EL (cell line): ENCODE data around the gene RNU5B-1.
A peak's percentile ranks its signal among the peaks of the same experiment; 100 is the strongest.

Experiments used
- DNase-seq: peaks from one replicate; pipeline ENCODE4 v3.0.0-alpha.2; 2016

RNU5B-1 gene

DNA sequence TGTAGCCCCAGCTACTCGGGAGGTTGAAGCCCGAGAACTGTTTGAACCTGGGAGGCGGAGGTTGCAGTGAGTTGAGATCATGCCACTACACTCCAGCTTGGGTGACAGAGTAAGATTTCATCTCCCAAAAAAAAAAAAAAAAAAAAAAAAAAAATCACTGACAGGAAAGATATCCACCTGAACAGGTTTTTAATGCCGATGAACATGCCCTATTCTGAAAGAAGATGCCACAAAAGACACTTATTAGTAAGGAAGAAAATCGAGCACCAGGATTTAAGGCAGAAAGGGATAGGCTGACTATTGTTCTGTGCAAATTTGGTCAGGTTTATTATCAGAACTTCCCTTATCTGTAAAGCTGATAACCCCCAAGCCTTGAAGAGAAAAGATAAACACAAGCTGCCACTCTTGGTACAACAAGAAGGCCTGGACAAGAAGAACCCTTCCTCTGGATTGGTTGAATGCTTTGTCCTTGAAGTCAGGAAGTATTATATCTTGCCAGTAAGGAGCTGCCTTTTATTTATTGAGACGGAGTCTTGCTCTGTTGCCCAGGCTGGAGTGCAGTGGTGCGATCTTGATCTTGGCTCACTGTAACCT is 15.1 kb upstream of the RNU5B-1 start:
- no peak for DNase-seq

DNA sequence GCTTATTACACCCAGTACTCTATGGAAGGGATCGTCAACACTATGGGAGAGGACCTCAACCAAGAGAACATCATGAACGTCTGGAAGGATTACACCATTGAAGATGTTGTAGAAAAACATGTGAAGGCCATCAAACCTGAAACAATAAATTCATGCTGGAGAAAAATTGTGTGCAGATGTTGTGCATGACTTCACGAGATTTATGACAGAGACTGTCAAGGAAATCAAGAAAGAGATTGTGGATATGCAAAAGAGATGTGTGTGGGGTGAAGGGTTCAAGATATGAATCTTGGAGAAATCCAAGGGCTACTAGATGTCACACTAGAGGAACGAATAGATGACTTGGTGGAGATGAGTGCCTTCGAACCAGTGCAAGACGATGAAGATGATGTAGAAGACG is 14.2 kb upstream of the RNU5B-1 start:
- no peak for DNase-seq

DNA sequence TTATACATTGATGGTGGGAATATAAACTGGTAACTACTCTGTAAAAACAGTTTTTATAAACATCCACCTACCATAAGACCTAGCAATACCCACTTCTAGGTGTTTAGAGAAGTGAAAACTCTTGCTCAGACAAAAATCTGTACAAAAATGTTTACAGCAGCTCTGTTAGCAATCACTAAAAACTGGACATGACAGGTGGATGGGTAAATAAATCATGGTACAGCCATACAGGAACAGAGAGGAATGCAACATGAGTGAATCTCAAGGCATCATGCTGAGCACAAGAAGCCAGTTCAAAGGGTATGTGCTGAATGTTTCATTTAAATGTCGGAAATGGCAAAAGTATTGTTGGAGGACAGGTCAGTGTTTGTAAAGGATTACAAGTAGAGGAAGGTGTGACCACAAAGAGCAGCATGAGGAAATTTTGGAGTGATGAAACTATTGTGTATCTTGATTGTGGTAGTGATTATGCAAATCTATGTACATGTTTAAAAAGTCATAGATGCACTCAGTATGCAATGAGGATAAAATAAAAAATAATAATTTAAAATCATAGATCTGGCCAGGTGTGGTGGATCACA is 11.4 kb upstream of the RNU5B-1 start:
- DNase-seq = no peak

DNA sequence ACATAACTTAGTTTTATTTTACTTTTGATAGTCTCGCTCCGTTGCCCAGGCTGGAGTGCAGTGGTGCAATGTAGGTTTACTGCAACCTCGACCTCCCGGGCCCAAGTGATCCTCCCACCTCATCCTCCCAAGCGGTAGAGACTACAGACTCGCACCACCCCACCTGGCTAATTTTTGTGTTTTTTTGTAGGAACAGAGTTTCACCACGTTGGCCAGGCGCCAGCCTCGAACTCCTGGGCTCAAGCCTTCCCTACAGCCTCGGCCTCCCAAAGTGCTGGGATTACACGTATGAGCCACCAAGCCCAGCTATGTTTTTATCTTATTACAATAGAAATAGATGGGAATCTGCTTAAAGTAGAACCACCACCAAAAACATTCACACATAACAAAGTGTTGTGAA is 5.7 kb upstream of the RNU5B-1 start:
- DNase-seq = no peak

DNA sequence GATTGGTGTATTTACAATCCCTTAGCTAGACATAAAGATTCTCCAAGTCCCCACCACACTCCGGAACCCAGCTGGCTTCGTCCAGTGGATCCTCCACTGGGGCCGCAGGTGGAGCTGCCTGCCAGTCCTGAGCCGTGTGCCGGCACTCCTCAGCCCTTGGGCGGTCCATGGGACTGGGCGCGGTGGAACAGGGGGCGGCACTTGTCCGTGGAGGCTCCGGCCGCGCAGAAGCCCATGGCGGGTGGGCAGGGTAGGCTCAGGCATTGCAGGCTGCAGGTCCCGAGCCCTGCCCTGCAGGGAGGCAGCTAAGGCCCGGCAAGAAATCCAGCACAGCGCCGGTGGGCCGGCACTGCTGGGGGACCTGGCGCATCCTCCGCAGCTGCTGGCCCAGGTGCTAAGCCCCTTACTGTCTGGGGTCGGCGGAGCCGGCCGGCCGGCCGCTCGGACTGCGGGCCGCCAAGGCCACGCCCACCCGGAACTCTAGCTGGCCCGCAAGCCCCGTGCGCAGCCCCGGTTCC is 3.5 kb upstream of the RNU5B-1 start:
- DNase-seq = no peak

DNA sequence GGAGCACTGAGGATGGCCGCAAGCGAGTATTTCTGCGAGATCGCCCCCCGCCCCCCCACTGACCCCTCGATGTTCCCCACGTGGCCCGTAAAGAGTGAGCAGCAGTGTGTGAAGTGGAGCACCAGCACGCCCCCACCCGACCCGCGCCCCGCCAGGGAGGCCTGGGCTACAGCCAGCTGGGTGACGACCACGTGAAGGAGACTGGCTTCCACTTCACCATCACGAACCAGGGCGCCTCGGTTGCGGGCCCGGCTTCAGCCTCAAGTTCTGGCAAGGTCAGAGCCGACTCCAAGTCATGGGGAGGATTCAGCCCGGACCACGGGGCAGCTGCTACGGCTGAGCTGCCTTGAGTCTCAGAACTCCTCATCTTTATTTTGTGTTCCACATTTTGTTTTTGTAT is 2.4 kb upstream of the RNU5B-1 start:
- no peak for DNase-seq

DNA sequence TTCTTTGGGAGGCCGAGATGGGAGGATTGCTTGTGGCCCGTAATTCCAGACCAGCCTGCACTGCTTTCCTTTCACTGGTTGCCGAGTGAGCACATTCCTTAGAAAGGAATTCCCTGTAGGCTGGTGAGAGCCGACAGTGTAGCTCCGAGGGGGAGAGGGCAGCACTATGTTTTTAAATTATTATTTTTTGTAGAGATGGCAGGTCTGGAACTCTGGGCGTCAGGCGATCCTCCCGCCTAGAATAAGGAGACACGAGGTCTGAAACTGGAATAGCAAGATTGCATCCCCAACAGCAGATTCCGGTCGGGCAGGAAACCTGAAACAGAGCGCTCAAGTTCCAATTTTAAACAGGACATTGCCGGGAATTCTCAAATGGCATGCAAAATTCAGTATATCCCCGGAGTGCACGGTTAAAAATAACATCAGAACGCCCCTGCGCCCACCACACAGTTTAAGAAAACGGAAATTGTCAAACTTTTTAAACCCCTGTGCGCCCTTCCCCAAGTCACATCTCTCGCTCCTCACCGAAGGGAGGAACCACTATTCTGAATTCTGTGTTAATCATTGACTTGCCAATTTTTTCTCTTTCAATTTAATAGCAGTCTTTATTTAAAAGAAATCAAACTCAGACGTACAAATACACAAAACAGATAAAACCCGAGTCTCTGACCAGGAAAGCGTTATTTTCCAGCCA is 643 bp upstream of the RNU5B-1 start:
- peak; percentile 64 for DNase-seq

DNA sequence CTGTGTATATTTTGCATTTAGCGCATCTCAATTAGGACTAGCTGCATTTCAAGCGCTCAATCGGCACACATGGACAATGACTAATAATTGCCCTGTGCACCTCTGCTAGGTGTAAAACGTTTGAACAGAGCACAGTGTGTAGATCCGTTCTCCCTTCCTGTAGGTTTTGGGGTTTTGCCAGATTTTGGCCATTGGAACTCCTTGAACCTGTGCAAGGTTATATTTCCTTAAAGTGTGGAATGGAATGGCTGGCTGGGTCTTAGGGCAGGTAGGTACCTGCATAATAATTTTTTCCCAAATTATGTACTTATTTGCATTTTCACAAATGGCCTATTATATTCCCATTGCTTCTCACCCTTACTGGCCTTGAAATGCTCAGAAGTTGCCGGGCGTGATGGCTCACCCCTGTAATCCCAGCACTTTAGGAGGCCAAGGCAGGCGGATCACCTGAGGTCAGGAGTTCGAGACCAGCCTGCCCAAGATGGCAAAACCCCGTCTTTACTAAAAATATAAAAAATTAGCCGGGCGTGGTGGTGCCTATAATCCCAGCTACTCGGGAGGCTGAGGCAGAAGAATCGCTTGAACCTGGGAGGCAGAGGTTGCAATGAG is 777 bp downstream of the RNU5B-1 start:
- no peak for DNase-seq

DNA sequence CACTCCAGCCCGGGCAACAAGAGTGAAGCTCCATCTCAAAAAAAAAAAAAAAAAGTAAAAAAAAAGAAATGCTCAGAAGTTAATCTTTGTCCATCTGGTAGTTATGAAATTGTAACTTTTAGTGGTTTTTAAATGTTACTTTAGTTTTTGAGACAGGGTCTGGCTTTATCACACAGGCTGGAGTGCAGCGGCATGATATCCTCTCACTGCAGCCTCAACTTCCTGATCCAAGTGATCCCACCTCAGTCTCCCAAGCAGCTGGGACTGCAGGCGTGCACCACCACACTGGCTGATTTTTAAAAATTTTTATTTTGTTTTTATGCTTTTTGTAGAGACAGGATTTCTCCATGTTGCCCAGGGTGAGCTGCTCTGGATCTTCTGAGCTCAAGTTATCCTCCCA is 1.3 kb downstream of the RNU5B-1 start:
- peak; percentile 17 for DNase-seq

DNA sequence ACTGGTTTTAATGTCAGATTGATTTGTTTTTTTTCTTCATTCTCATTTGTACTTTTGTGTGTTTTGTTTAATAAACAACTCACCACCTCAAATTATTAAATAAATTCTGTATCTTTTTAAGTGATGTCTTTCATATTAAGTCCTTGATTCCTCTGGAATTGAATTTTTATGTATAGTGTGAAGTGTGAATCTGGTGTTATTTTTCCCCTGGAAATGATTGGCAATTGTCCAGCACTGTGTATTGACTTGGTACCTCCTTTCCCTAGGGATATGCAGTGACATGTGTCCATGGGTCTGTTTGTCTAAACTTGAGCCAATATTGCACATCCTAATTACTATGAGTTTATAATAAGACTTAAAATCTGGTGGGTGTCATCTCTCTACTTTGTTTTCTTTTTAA is 2.1 kb downstream of the RNU5B-1 start:
- DNase-seq = no peak

DNA sequence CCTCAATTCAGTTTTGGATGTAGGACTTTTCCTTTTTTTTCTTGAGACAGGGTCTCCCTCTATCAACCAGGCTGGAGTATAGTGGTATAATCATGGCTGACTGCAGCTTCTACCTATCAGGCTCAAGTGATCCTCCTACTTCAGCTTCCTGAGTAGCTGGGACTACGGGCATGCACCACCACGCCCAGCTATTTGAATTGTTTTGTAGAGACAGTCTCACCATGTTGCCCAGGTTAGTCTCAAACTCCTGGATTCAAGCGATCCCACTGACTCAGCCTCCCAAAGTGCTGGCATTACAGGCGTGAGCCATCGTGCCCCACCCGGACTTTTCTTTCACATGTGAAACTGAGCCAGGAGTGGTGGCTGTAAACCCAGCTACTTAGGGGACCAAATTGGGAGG is 3.5 kb downstream of the RNU5B-1 start:
- DNase-seq = no peak

DNA sequence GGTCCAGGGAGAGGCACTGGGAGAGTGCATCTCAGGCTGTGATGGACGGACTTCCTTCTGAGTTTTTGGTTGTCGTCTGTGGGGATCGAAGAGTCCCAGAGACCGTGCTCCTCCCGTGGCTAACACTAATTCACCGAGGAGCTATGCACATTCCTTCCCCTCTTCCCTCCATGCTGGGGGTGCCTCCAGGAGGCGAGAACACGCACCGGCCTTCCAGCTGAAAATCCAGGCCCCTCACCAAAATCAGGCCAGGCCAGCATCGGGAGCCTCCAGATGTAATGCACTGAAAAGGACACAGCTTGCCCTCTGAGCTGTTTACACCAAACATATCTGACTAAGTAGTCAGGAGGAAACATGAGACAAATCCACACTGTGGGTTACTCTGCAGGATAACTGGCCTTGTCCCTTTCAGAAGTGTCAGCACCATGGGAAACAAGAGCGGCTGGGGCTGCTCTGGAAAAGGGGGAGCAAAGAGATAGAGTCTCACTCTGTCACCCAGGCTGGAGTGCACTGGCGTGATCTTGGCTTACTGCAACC is 5.5 kb downstream of the RNU5B-1 start:
- no peak for DNase-seq

DNA sequence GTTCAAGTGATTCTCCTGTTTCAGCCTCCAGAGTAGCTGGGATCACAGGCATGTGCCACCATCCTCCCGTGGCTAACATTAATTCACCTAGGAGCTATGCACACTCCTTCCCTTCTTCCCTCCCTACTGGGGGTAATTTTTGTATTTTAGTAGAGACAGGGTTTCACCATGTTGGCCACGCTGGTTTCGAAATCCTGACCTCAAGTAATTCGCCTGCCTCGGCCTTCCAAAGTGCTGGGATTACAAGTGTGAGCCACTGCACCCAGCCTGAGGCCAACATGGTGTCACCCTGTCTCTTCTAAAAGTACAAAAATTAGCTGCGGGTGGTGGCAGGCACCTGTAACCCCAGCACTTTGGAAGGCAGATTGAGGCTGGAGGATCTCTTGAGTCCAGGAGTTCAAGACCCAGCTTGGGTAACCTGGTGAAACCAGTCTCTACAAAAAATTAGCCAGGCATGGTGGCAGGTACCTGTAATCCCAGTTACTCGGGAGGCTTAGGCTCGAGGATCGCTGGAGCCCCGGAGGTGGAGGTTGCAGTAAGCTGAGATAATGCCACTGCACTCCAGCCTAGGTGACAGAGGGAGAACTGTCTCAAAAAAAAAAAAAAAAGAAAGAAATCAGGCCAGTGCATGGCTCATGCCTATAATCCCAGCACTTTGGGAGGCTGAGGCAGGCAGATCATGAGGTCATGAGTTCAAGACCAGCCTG is 6.1 kb downstream of the RNU5B-1 start:
- DNase-seq = no peak

DNA sequence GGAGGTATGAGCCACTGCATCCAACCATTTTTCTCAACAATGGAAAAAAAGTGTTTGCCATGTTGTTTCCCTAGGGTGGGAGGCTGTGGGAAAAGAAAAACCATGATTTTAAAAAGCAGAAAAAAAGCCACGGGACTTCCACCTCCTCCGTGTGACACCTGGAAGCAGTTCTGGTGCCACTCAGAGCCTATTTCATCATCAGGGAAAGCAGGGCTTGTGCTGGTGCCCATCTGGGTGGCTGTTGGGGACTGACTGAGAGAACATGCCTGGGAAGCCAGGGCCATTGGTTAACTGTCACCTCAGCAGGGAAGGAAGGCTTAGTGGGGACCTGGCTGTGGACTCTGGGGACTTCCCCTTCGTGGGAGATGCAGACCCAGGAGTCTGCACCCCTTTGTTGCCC is 7.3 kb downstream of the RNU5B-1 start:
- DNase-seq = no peak

DNA sequence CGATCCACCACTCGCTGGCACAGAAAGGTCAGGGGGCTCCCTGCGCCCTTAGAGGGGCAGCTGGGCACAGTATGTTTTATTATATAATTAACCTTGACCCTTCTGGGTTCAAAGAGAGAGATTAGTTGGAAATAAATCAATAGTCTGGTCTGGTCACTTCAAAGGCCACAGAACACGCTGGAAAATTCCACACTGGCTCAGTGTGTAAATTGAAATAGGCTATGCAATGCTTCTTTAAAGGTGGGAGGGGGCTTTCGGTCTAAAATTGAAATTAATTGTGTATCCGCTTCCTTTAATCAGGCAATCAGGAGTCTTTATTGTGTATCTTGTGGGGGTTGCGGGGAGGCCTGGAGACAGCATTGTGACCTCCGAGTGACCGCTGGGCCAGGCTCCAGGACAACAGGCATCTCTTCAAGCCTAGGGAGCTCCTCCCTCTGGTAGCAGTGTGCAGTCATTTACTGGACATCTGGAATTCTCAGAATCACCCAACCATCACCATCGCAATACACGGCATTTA is 8.0 kb downstream of the RNU5B-1 start:
- no peak for DNase-seq

DNA sequence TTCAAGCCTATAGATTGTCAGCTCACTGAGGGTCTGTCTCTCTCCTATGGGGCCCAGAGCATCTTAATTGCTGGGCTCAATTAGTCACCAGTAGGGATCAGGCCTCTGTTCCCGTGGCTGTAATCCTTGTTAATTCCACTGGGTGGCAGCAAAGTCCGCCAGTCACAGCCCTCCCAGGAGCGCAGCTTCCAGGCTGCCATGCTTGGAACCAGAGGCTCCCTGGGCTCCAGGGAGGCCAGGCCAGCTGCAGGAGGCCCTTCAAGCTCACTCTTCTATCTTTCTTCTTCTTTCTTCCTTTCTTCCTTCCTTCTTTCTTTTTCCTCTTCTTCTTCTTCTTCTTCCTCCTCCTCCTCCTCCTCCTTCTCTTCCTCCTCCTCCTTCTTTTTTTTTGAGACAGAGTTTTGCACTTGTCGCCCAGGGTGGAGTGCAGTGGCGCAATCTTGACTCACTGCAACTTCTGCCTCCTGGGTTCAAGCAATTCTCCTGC is 14.4 kb downstream of the RNU5B-1 start:
- DNase-seq = peak; percentile 76

DNA sequence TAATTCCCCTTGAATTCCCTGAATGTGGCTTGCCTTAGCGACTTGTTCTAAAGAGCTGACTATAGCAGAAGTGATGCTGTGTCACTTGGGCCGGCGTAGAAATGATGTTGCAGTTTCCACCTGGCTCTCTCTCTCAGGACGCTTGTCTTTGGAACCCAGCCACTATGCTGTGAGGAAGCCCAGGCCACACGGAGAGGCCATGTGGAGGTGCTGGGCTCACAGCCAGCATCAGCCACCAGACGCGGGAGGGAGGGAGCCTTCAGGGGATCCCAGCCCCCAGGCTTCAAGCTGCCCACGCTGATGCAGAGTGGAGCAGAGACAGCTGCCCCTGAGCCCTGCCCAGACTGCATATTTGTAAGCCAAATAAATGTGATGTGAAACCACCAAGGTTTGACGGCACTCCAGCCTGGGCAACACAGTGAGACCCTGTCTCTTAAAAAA is 18.6 kb downstream of the RNU5B-1 start:
- peak; percentile 50 for DNase-seq

DNA sequence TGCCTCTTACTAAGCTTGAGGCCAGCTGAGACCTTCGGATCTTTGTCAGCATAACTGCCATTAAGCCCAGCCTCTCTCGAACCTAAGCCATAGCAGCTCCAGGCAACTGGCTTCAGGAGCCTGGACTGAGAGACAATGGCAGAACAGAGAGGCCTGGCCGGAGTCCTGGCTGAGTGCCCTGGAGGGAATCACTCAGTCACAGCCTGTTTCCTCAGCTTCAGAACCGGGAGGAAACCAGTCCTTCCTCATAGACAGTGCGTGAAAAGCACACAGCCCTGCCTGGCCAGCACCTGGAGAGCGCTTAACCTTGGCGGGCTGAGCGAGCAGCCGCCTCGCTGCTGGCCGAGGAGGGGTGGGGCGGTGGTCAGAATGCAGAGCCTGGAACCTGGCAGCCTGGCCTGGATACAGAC is 21.6 kb downstream of the RNU5B-1 start:
- peak; percentile 11 for DNase-seq

DNA sequence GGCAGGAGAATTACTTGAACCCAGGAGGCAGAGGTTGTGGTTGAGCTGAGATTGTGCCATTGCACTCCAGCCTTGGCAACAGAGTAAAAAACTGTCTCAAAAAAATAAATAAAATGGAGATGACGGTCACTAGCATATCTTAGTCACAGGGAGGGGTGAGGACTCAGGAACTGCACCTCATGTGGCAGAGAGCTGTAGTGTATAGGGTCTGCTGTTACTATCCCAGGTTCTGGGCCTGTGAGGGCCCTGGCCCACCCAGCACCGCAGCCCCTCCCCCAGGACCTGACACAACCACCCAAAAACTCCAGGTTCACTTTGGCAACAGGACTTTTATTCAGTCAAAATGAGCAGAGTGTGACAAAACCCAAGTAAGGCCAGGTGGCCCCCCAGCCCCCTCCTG is 22.3 kb downstream of the RNU5B-1 start:
- DNase-seq = no peak

DNA sequence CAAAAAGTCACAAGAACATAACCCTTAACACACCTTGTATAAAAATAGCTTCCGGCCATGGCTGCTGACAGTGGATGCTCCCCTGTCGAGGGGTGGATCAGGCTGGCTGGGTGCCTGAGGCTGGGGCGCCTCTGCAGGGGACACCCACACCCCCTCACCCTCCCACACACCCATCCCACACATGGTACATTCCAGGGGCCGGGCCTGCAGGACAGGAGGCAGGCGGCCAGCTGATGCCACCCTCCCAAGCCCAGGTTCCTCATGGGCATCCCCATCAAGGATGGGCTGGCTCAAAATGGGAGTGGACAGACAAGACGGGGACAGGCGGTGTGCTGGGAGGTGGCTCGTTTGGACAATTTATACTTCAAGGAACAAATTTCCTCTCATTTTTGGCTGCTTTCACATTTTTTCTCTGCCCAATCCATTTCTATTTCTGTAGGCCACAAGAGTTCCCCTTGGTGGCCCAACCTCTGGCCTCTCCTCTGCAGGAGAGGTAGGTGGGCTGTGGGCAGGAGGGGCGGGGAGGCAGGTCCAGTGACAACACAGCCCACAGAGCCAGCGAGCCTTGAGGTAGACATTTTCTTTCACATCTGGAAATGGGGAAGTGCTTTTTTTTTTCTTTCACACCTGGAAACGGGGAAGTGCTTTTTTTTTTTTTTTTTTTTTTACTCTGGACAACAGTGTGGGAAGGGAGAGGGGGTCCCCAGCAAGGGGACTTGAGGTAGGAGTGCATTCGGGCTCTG is 23.3 kb downstream of the RNU5B-1 start:
- no peak for DNase-seq

DNA sequence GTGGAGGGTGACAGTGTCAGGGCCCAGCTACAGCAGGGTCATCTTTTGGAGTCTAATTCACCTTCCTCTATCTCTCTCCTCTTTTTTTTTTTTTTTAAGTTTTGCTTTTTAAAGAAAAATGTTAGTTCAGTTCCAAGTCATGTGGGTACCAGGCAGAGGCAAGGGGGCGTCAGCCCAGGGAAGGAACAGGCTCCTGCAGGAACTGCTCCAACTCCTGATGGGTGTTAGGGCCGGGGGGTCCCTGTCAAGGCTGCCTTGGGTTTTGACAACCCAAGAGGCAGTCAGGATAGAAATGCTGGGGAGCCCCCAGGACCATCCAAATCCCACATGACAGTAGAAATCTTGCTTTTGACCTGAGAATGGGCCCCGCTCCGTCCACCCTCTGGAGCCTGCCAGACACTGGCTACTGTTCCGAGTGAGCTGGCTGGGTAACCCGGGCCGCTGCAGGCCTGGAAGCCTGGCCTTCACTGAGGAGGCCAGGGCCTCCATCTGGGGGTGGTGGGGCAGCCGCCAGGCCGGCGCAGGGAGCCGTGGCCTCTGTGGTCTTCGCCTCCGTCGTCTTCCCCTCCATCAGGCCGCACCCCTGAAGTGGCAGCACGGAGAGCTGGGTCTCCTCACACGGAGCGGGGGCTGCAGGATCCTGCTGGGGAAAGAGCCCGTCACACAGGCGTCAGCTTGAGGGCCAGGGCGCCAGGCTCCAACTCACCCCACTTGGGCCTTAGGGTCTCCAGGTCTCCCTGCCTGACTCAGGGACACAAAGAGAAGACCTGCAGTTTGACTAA is 24.2 kb downstream of the RNU5B-1 start:
- no peak for DNase-seq
